Lower lobe of right lung (tissue), 2 donors: ENCODE data around the gene JMJD1C. TPM values are rescaled to one million over a fixed set of nuclear protein-coding genes. Genes with fewer than 3 reads are reported as not detected.

Experiments used
- ATAC-seq, 2 donors: fragments of 200-7000 bp; cut with Tn5 transposase; one replicate each; pipeline ENCODE4 v1.9.1; 2020 to 2022; ENCODE audit warnings: mild to moderate bottlenecking in 2 of 2, moderate library complexity in 2 of 2
- DNase-seq: peaks from one replicate; pipeline ENCODE4 v3.0.0-alpha.2; 2020
- H3K27ac ChIP-seq: fragments of 200-600 bp; one replicate; pipeline ENCODE4 v1.8.0; 2022
- H3K27me3 ChIP-seq: fragments of 200-600 bp; one replicate; pipeline ENCODE4 v1.8.0; 2022; ENCODE audit warnings: low read depth
- H3K36me3 ChIP-seq: fragments of 200-600 bp; one replicate; pipeline ENCODE4 v1.8.0; 2022; ENCODE audit warnings: mild to moderate bottlenecking
- H3K4me1 ChIP-seq: fragments of 200-600 bp; one replicate; pipeline ENCODE4 v1.8.0; 2022
- H3K4me3 ChIP-seq: fragments of 200-600 bp; one replicate; pipeline ENCODE4 v1.8.0; 2022; ENCODE audit warnings: mild to moderate bottlenecking
- H3K9me3 ChIP-seq: fragments of 200-600 bp; one replicate; pipeline ENCODE4 v1.8.0; 2022
- CTCF ChIP-seq: fragments of 200-600 bp; IDR thresholded peaks from one replicate; pipeline ENCODE4 v1.8.0; 2022; ENCODE audit warnings: antibody characterized with exemption, mild to moderate bottlenecking
- intact Hi-C: fragments of 100-400 bp; cut with DNase I; formaldehyde crosslinking; loops from one replicate; pipeline ENCODE4 v1.11.0; 2022
- total RNA-seq: library from RNA; stranded (reverse); fragmentation: NEBNext Ultra II Directional; extraction: Animal tissue kit (Norgen Biotek cat#: 25700); gene quantifications from one replicate; pipeline ENCODE4 v1.2.1, GENCODE V29; 2021
- donor health status: DM: no; HTN: yes; CAD: no; lungs with severe emphysema.

The JMJD1C gene
- total RNA-seq, 1 donor from 2014 or later = 100.0 TPM

DNA sequence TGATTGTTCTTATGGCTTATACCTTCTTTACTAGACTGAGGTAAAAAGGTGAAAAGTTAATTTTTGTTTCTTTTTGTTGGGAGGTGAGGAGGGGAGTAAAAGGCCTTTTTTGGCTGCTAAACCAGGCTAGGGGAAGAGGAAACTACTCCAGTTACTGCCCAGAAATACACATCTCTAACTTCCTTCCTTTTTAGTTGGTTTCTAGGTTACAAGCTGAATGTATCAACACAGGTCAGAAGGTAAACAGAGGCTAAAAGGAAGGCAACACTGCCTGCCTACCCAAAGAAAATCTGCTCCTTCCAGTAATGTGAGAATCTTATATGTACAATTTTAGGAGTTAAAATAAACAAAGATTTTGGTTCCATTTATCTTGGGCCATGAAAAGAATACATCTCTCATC is 192.2 kb downstream of the JMJD1C start:
- H3K4me1 ChIP-seq = peaks cover 25% of the 10 kb centered on the region
- H3K27me3 ChIP-seq = no peaks in the 10 kb centered on the region
- peak; percentile 30 to 39 for ATAC-seq
- H3K4me3 ChIP-seq = no peak overlapping the region
- DNase-seq = no peak
- H3K36me3 ChIP-seq = no peaks in the 10 kb centered on the region
- peak overlapping the region; percentile 62 for H3K27ac ChIP-seq
- H3K9me3 ChIP-seq = no peaks in the 10 kb centered on the region
- TF ChIP-seq CTCF = no peak
- intact Hi-C loops = no loop called here

- peak overlapping the region; percentile 93 for H3K27ac ChIP-seq
- H3K4me1 ChIP-seq = peaks cover 21% of the 10 kb centered on the region
- peak; percentile 32 for TF ChIP-seq CTCF
- H3K27me3 ChIP-seq = no peaks in the 10 kb centered on the region
- intact Hi-C loops = no loop called here
- DNase-seq (peak; percentile 70), ATAC-seq (peak; percentile 96 to 98)
- no peaks in the 10 kb centered on the region for H3K36me3 ChIP-seq
- no peaks in the 10 kb centered on the region for H3K9me3 ChIP-seq
- H3K4me3 ChIP-seq = peak overlapping the region; percentile 58
Measured at GRCh38 chr10:63268798-63269503, 196.8 kb downstream of the JMJD1C start.

DNA sequence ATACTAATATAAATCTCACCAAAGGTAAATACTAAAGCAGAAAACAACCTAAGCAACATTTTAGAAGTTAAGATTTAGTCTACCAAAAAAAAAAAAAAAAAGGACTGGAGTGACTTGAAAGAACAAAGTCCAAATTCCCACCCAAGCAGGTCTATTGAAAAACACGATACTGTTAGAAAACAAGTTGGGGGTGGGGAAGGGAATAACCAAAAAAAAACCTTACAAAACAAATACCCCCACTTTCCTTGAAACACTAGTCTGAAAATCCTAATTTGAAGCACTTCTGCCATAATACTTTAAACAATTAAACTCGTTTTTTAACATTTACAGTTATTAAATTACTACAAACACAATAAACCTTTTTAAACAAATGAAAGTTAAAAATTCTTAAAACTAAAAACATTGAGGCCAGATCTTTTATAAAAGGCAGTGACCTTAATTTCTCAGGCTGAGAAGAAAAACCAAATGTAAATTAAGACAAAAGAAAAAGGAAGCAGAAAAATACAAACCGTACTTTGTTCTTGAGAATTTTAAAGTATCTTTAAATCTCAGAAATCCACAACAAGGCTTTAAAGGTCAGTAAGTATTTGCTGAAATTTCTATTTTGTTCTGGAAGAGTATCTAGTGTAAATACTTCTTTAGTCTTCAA is 197.5 kb downstream of the JMJD1C start:
- Histone ChIP-seq H3K4me3 (peak overlapping the region; percentile 58), H3K27me3 (no peaks in the 10 kb centered on the region), H3K9me3 (no peaks in the 10 kb centered on the region), H3K4me1 (peaks cover 18% of the 10 kb centered on the region), H3K27ac (peak overlapping the region; percentile 93), H3K36me3 (no peaks in the 10 kb centered on the region)
- DNase-seq (no peak), ATAC-seq (no peak)
- no peak for TF ChIP-seq CTCF
- intact Hi-C loops = no loop called here

GRCh38 chr10:63267414-63268148 is 198.2 kb downstream of the JMJD1C start:
- Histone ChIP-seq H3K27me3 (no peaks in the 10 kb centered on the region), H3K4me3 (peak overlapping the region; percentile 58), H3K36me3 (no peaks in the 10 kb centered on the region), H3K4me1 (peaks cover 18% of the 10 kb centered on the region), H3K9me3 (no peaks in the 10 kb centered on the region), H3K27ac (peak overlapping the region; percentile 93)
- intact Hi-C loops = no loop called here
- TF ChIP-seq CTCF = no peak
- ATAC-seq = peak; percentile 50 to 72
- no peak for DNase-seq

DNA sequence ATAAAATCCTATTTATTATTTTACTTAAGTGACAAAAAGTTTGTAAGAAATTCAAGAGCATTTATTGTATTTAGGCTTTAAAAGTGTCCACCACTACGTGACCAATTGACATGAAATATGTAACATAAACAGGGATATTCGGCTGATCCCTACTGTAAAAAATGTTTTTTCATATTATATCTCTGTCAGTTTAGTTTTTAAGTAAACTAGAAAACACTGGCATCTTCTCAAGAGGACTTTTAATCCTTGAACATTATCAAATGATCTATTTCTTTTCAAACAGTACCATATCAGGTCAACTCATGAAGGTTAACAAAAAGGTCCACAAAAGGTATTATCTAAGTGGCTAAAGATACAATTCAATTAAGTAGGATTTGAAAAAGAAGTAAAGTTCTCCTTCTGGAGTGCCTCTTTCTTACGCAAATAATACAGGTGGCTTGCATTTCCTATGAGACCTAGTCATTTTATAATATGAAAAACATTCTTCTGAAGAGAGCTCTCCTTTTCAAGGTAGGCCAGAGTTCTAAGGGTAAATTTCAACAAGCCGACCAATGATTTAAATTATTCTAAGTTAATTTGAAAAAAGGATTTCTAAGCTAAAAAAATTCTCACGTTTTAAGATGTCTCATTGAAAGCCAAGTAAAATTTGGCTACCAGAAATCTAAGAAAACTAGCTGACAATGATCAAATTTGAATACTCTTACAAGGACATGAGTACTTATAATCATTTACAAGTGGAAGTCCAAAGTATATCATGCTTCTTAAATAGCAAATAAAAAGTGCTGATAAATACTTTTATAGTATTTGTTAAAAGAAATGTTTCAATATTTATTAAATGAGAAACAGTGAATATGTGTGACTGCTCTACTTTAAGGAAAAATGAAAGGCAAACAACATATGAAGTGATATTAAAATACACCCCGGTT is 199.1 kb downstream of the JMJD1C start:
- H3K27me3 ChIP-seq = no peaks in the 10 kb centered on the region
- TF ChIP-seq CTCF = no peak
- peak overlapping the region; percentile 58 for H3K4me3 ChIP-seq
- H3K9me3 ChIP-seq = no peaks in the 10 kb centered on the region
- intact Hi-C loops = no loop called here
- H3K36me3 ChIP-seq = no peaks in the 10 kb centered on the region
- DNase-seq (no peak), ATAC-seq (no peak)
- peak overlapping the region; percentile 93 for H3K27ac ChIP-seq
- peaks cover 27% of the 10 kb centered on the region for H3K4me1 ChIP-seq
